ENCODE results near the gene TOPAZ1. TPM values are rescaled to one million over a fixed set of nuclear protein-coding genes. Genes with fewer than 3 reads are reported as not detected.

Gene TOPAZ1
- total and polyA plus RNA-seq, 2 of the 8 experiments (the other 6 are each of a cell fraction or from before 2014, with no cell fraction given), result not detected

GRCh38 chr3:44324584-44324983 lies 82.9 kb downstream of the TOPAZ1 start:
- Histone ChIP-seq H3K36me3 (ENCODE audit: control insufficient read depth in 2 of 4, insufficient read depth in 4 of 4, low read length in 3 of 4) (no peaks in the 10 kb centered on the region), H2AFZ (ENCODE audit: low read length) (no peak overlapping the region), H3K4me3 (ENCODE audit: extremely low read depth in 1 of 4, insufficient read depth in 2 of 4, low read depth in 3 of 4, low read length in 4 of 4) (no peak overlapping the region), H3K23ac (ENCODE audit: insufficient read length) (no peak overlapping the region), H4K91ac (replicated peaks; ENCODE audit: insufficient read length, low read length) (no peak overlapping the region), H3K79me1 (ENCODE audit: low read depth, low read length) (no peaks in the 10 kb centered on the region), H3K4me1 (replicated peaks in 1 of 4; ENCODE audit: control insufficient read depth in 3 of 4, insufficient read depth in 4 of 4, low read length in 3 of 4) (no peaks in the 10 kb centered on the region), H2BK120ac (replicated peaks; ENCODE audit: low read depth, low read length) (no peak overlapping the region), H3K14ac (ENCODE audit: insufficient read length) (no peak overlapping the region), H3K27me3 (replicated peaks in 1 of 4; ENCODE audit: control insufficient read depth in 3 of 4, extremely low read depth in 1 of 4, insufficient read depth in 3 of 4, low read length in 3 of 4) (no peaks in the 10 kb centered on the region), H3K27ac (ENCODE audit: low read depth, low read length) (no peak overlapping the region), H3K23me2 (ENCODE audit: low read depth, low read length) (no peaks in the 10 kb centered on the region), H2BK12ac (ENCODE audit: low read depth, low read length) (no peak overlapping the region), H3K18ac (ENCODE audit: extremely low read depth, low read length) (no peak overlapping the region), H4K5ac (ENCODE audit: insufficient read length, low read depth, low read length) (no peak overlapping the region), H2AK5ac (ENCODE audit: low read depth, low read length) (no peak overlapping the region), H3K9ac (replicated peaks in 1 of 4; ENCODE audit: extremely low read depth in 1 of 4, low read depth in 3 of 4, low read length in 3 of 4) (no peak overlapping the region), H3K79me2 (ENCODE audit: control insufficient read depth in 1 of 2, insufficient read depth in 2 of 2, low read length in 2 of 2) (no peaks in the 10 kb centered on the region), H3K56ac (replicated peaks; ENCODE audit: insufficient read length, low read depth, low read length) (no peak overlapping the region), H4K8ac (ENCODE audit: extremely low read depth, insufficient read depth, low read length) (no peak overlapping the region), H3K4me2 (ENCODE audit: insufficient read depth in 1 of 2, low read depth in 2 of 2, low read length in 2 of 2) (no peak overlapping the region), H4K20me1 (replicated peaks in 1 of 2; ENCODE audit: control insufficient read depth in 1 of 2, insufficient read depth in 2 of 2, low read length in 2 of 2) (no peaks in the 10 kb centered on the region), H3K4ac (replicated peaks; ENCODE audit: insufficient read length, low read depth, low read length) (no peak overlapping the region), H2BK5ac (ENCODE audit: low read depth, low read length) (no peak overlapping the region), H2BK20ac (ENCODE audit: low read length) (no peak overlapping the region), H3K9me3 (ENCODE audit: insufficient read depth in 2 of 2, low read depth in 1 of 2, low read length in 1 of 2) (no peaks in the 10 kb centered on the region), H2BK15ac (ENCODE audit: low read length) (no peak overlapping the region)
- CTCF ChIA-PET (ENCODE audit: partially characterized antibody), result interaction anchor here (0.6 to 2.6 kb wide), 8 partner anchors 12 to 208 kb away, joined by 3 to 20 read pairs (median 4); partner anchors contain the start of gene TCAIM
- no peak for FAIRE-seq
- TF ChIP-seq POU5F1 (IDR thresholded peaks at IDR 0.05; ENCODE audit: low read depth, low read length), result no peak
- TF ChIP-seq TBP (IDR thresholded peaks at IDR 0.05; ENCODE audit: low read depth, low read length), result no peak
- TF ChIP-seq PHF8 (conservative IDR thresholded peaks at IDR 0.05; ENCODE audit: low read depth, low read length), result no peak
- no peak for TF ChIP-seq BRCA1 (IDR thresholded peaks at IDR 0.05; ENCODE audit: low read depth, low read length)
- TF ChIP-seq CEBPB (IDR thresholded peaks at IDR 0.05; ENCODE audit: low read depth, low read length), result no peak
- TF ChIP-seq CREB1 (IDR thresholded peaks at IDR 0.05), result no peak
- TF ChIP-seq ZNF274 (IDR thresholded peaks at IDR 0.05; ENCODE audit: borderline replicate concordance, extremely low read depth, low read length), result no peak
- no peak for TF ChIP-seq POLR2AphosphoS5 (IDR thresholded peaks at IDR 0.05; ENCODE audit: low read depth, low read length)
- no peak for TF ChIP-seq MAX (IDR thresholded peaks at IDR 0.05)
- TF ChIP-seq CTCF (IDR thresholded peaks at IDR 0.05; ENCODE audit: control extremely low read depth in 1 of 3, insufficient read depth in 1 of 3, low read depth in 1 of 3, low read length in 3 of 3), result no peak
- POLR2A ChIA-PET (ENCODE audit: partially characterized antibody), result no interaction called here
- DNase-seq (ENCODE audit: low read depth in 1 of 2, low spot score in 2 of 2), result no peak

Measured in H1 (cell line).